ENCODE data around the gene NTN3.

- no peak for TF ChIP-seq CTCF (IDR thresholded peaks at IDR 0.05)
- no peak for TF ChIP-seq POLR2A (IDR thresholded peaks at IDR 0.05)
Measured at GRCh38 chr16:2462031-2462866, 8.8 kb upstream of the NTN3 start.
